ENCODE data around the gene SLA2.
"Not testable (repeated sequence)": the region's sequence is repeated elsewhere in the genome, so short reads cannot be mapped to it uniquely, and the experiment has no call there.

Gene SLA2

GRCh38 chr20:36645998-36646397 lies at the start of gene SLA2:
TSS of gene SLA2 (minus strand) at chr20:36646196. CDS start at chr20:36641335, 4,861 bp downstream.
- no peak for DNase-seq

GRCh38 chr20:36695467-36695866 lies 49.5 kb upstream of the SLA2 start:
- DNase-seq = not testable (repeated sequence)

GRCh38 chr20:36688630-36689029 lies 42.6 kb upstream of the SLA2 start:
- no peak for DNase-seq

- no peak for DNase-seq
These were observed 41.9 kb upstream of the SLA2 start for GRCh38 chr20:36687850-36688249.

GRCh38 chr20:36686944-36687343 lies 40.9 kb upstream of the SLA2 start:
- no peak for DNase-seq

- DNase-seq = no peak
These were observed 40.5 kb upstream of the SLA2 start for GRCh38 chr20:36686504-36686903.

GRCh38 chr20:36684747-36685146 lies 38.8 kb upstream of the SLA2 start:
- DNase-seq = no peak

GRCh38 chr20:36682311-36682710 lies 36.3 kb upstream of the SLA2 start:
- no peak for DNase-seq

- DNase-seq = no peak
These were observed 31.4 kb upstream of the SLA2 start for GRCh38 chr20:36677422-36677771.

GRCh38 chr20:36676701-36677421 lies 30.9 kb upstream of the SLA2 start:
- DNase-seq = no peak

- DNase-seq = not testable (repeated sequence)
These were observed 29.5 kb upstream of the SLA2 start for GRCh38 chr20:36675545-36675944.

- no peak for DNase-seq
These were observed 27.0 kb upstream of the SLA2 start for GRCh38 chr20:36672991-36673390.

- DNase-seq = no peak
These were observed 24.8 kb upstream of the SLA2 start for GRCh38 chr20:36670665-36671357.

GRCh38 chr20:36666181-36666740 lies 20.3 kb upstream of the SLA2 start:
- DNase-seq = no peak

GRCh38 chr20:36663031-36663430 lies 17.0 kb upstream of the SLA2 start:
- no peak for DNase-seq

GRCh38 chr20:36658300-36658699 lies 12.3 kb upstream of the SLA2 start:
- DNase-seq = no peak

- no peak for DNase-seq
These were observed 10.7 kb upstream of the SLA2 start for GRCh38 chr20:36656733-36657132.

- DNase-seq = no peak
These were observed 9.0 kb upstream of the SLA2 start for GRCh38 chr20:36655004-36655403.

GRCh38 chr20:36654506-36654905 lies 8.5 kb upstream of the SLA2 start:
- no peak for DNase-seq

- no peak for DNase-seq
These were observed 7.5 kb upstream of the SLA2 start for GRCh38 chr20:36653456-36653855.

GRCh38 chr20:36647196-36648121 lies 1.5 kb upstream of the SLA2 start:
- no peak for DNase-seq

- no peak for DNase-seq
These were observed 682 bp upstream of the SLA2 start for GRCh38 chr20:36646678-36647077.

GRCh38 chr20:36645353-36645752 lies 643 bp downstream of the SLA2 start:
- DNase-seq = no peak

All from NCI-H1694 treated with DMSO at 0.1 percent for 48 hours (cell line).